Liver (tissue), 9 donors: Measurements from ENCODE around the gene NUDT9. TPM values are rescaled to one million over a fixed set of nuclear protein-coding genes. Genes with fewer than 3 reads are reported as not detected.

Experiments used
- DNase-seq: peaks from one replicate; pipeline ENCODE4 v3.0.0-alpha.2; 2017; ENCODE audit warnings: low spot score
- H3K27ac ChIP-seq, 2 donors: one replicate each; pipeline ENCODE4 v1.7.0; 2013; ENCODE audit warnings: inconsistent platforms in 2 of 2, low read length in 2 of 2, control low read depth in 1 of 2, low read depth in 1 of 2, mild to moderate bottlenecking in 1 of 2
- H3K27me3 ChIP-seq, 4 donors: one replicate each; pipeline versions ENCODE4 v1.6.1 to v1.7.0; 2013; ENCODE audit warnings: low read length in 3 of 4, inconsistent platforms in 1 of 4, mild to moderate bottlenecking in 1 of 4, moderate library complexity in 1 of 4; ENCODE audit not compliant: control insufficient read depth in 4 of 4, insufficient read depth in 4 of 4
- H3K36me3 ChIP-seq, 4 donors: one replicate each; pipeline versions ENCODE4 v1.6.1 to v1.7.0; 2013; ENCODE audit warnings: low read length in 3 of 4, mild to moderate bottlenecking in 3 of 4, low read depth in 1 of 4, moderate library complexity in 1 of 4; ENCODE audit not compliant: control insufficient read depth in 4 of 4, insufficient read depth in 3 of 4
- H3K4me1 ChIP-seq, 4 donors: one replicate each; pipeline versions ENCODE4 v1.6.1 to v1.7.0; 2013; ENCODE audit warnings: low read length in 3 of 4, mild to moderate bottlenecking in 3 of 4, moderate library complexity in 1 of 4; ENCODE audit not compliant: control insufficient read depth in 4 of 4, insufficient read depth in 4 of 4
- H3K4me3 ChIP-seq, 3 donors: one replicate each; pipeline versions ENCODE4 v1.6.1 to v1.7.0; 2013; ENCODE audit warnings: low read length in 3 of 3, control low read depth in 1 of 3, low read depth in 1 of 3, mild to moderate bottlenecking in 1 of 3
- H3K9ac ChIP-seq, 2 donors: one replicate each; pipeline ENCODE4 v1.7.0; 2013; ENCODE audit warnings: low read length in 2 of 2, mild to moderate bottlenecking in 2 of 2, moderate library complexity in 2 of 2, control low read depth in 1 of 2, low read depth in 1 of 2
- H3K9me3 ChIP-seq, 4 donors: one replicate each; pipeline versions ENCODE4 v1.6.1 to v1.7.0; 2013; ENCODE audit warnings: low read length in 3 of 4; ENCODE audit not compliant: control insufficient read depth in 4 of 4
- ATF3 ChIP-seq: IDR thresholded peaks from 2 replicates; pipeline ENCODE4 v1.6.1; 2016; ENCODE audit warnings: antibody characterized with exemption
- CTCF ChIP-seq: fragments of 150-350 bp; IDR thresholded peaks from 2 replicates; pipeline ENCODE4 v1.5.1; 2017; ENCODE audit warnings: improper control_type of control experiment, low read depth, low read length; ENCODE audit not compliant: missing input control
- EGR1 ChIP-seq, 2 donors: IDR thresholded peaks; 2 replicates each; pipeline ENCODE4 v1.6.1; 2016 to 2018; ENCODE audit warnings: antibody characterized with exemption in 2 of 2, low read depth in 2 of 2
- FOXA1 ChIP-seq: IDR thresholded peaks from 2 replicates; pipeline ENCODE4 v1.6.1; 2016; ENCODE audit warnings: antibody characterized with exemption
- FOXA2 ChIP-seq: IDR thresholded peaks from 2 replicates; pipeline ENCODE4 v1.6.1; 2016; ENCODE audit warnings: antibody characterized with exemption
- GABPA ChIP-seq, 2 donors: IDR thresholded peaks in 1 of 2; conservative IDR thresholded peaks in 1 of 2; 2 replicates each; pipeline ENCODE4 v1.6.1; 2016; ENCODE audit warnings: antibody characterized with exemption in 2 of 2, mild to moderate bottlenecking in 1 of 2, moderate library complexity in 1 of 2
- HNF4A ChIP-seq, 2 donors: conservative IDR thresholded peaks; 2 replicates each; pipeline ENCODE4 v1.6.1; 2016; ENCODE audit warnings: antibody characterized with exemption in 2 of 2, mild to moderate bottlenecking in 2 of 2
- HNF4G ChIP-seq: IDR thresholded peaks from 2 replicates; pipeline ENCODE4 v1.6.1; 2016; ENCODE audit warnings: antibody characterized with exemption
- JUND ChIP-seq, 2 donors: IDR thresholded peaks; 2 replicates each; pipeline ENCODE4 v1.6.1; 2016; ENCODE audit warnings: antibody characterized with exemption in 2 of 2
- NR2F2 ChIP-seq: IDR thresholded peaks from 2 replicates; pipeline ENCODE4 v1.6.1; 2016; ENCODE audit warnings: antibody characterized with exemption
- RAD21 ChIP-seq, 2 donors: IDR thresholded peaks; 2 replicates each; pipeline ENCODE4 v1.6.1; 2016; ENCODE audit warnings: antibody characterized with exemption in 2 of 2, mild to moderate bottlenecking in 2 of 2
- REST ChIP-seq: IDR thresholded peaks from 2 replicates; pipeline ENCODE4 v1.6.1; 2016; ENCODE audit warnings: antibody characterized with exemption, mild to moderate bottlenecking
- RXRA ChIP-seq, 2 donors: IDR thresholded peaks; 2 replicates each; pipeline ENCODE4 v1.6.1; 2017 to 2018; ENCODE audit warnings: antibody characterized with exemption in 2 of 2, mild to moderate bottlenecking in 1 of 2
- SP1 ChIP-seq: IDR thresholded peaks from 2 replicates; pipeline ENCODE4 v1.6.1; 2018; ENCODE audit warnings: antibody characterized with exemption, mild to moderate bottlenecking
- TAF1 ChIP-seq: conservative IDR thresholded peaks from 2 replicates; pipeline ENCODE4 v1.6.1; 2016; ENCODE audit warnings: antibody characterized with exemption, mild to moderate bottlenecking
- YY1 ChIP-seq: IDR thresholded peaks from 2 replicates; pipeline ENCODE4 v1.6.1; 2016; ENCODE audit warnings: antibody characterized with exemption, mild to moderate bottlenecking
- WGBS: extraction: QIAGEN DNeasy Blood & Tissue Kit; methylation state at CpG from one replicate; pipeline ENCODE4 v1.1.7; 2013; 5-methylcytosine and 5-hydroxymethylcytosine counted together
- polyA plus RNA-seq, 2 donors: library from polyadenylated mRNA; stranded (reverse) in 1 of 2; unstranded in 1 of 2; fragments of 200-250 nt in 1 of 2; fragments of >200 nt in 1 of 2; fragmentation: Nextera tagmentation in 1 of 2; extraction: Ambion mirVana in 1 of 2; gene quantifications; one replicate each; pipeline versions ENCODE4 v1.2.1 to v1.2.3, GENCODE V29; 2013 to 2015
- total RNA-seq, 2 donors: library from RNA; depleted of rRNA; stranded (reverse); fragments of >200 nt; gene quantifications; one replicate each; pipeline ENCODE4 v1.2.3, GENCODE V29; 2014
- TF ChIP-seq, protein P1 (sequence below): IDR thresholded peaks from 2 replicates; pipeline ENCODE4 v1.6.1; 2016; ENCODE audit warnings: antibody characterized with exemption
- donor health status: healthy.
- donor health status: healthy.
- donor health status: healthy.
- donor health status: healthy.
- donor health status: healthy.

NUDT9 gene
- total and polyA plus RNA-seq, 4 donors = 9.2 to 37.3 (median 26.9) TPM

DNA sequence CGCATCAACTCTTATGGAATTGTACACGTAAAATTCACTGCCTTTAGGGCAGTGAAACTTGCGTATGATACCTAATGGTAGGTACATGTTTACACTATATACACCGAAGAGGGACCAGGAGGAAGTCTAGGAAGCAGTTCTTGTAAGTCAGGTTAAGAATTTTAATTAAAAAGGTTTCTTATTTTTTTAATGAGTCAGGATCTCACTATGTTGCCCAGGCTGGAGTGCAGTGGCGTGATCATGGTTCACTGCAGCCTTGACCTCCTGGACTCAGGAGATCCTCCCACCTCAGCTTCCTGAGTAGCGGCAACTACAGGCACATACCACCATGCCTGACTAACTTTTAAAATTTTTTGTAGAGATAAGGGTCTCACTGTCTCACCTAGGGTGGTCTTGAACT, 6.6 kb downstream of the NUDT9 start:
- no peak overlapping the region for H3K27ac ChIP-seq
- H3K4me3 ChIP-seq = no peak overlapping the region
- H3K4me1 ChIP-seq = peaks cover 0 to 22% (median 7%) of the 10 kb centered on the region in 4 donors
- TF ChIP-seq ATF3 = no peak
- TF ChIP-seq TAF1 = no peak
- TF ChIP-seq EGR1 (IDR thresholded peaks at IDR 0.05; ENCODE audit: low read depth in 2 of 2) = no peak
- TF ChIP-seq HNF4G = no peak
- no peak for TF ChIP-seq REST
- no peaks in the 10 kb centered on the region for H3K36me3 ChIP-seq
- 93% methylated on average over 6 of the region's 6 CpGs for WGBS
- no peaks in the 10 kb centered on the region for H3K9me3 ChIP-seq
- DNase-seq = no peak
- H3K27me3 ChIP-seq = no peaks in the 10 kb centered on the region
- H3K9ac ChIP-seq = no peak overlapping the region

DNA sequence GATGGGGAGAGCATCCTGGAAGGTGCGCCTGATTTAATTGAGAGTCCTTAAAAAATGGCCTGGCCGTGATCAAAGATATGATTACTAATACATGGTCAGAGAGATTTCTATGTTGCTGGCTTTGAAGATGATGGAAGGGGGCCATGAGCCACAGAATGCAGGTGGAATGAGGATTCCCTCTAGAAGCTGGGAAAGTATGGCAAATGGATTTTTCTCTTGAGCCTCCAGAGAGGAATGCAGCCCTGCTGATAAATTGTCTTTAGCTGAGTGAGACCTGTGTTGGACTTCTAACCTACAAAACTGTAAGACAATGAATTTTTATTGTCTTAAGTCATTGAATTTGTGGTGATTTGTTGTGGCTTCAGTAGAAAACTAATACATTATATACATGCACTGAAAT, 7.7 kb downstream of the NUDT9 start:
- WGBS = 95% methylated on average over 2 of the region's 2 CpGs
- Histone ChIP-seq H3K27me3 (no peaks in the 10 kb centered on the region), H3K9me3 (no peaks in the 10 kb centered on the region), H3K9ac (no peak overlapping the region), H3K4me3 (no peak overlapping the region), H3K36me3 (no peaks in the 10 kb centered on the region), H3K27ac (no peak overlapping the region), H3K4me1 (peaks cover 0 to 19% (median 4%) of the 10 kb centered on the region in 4 donors)
- no peak for DNase-seq
- no peak for TF ChIP-seq FOXA2
- TF ChIP-seq, protein P1, sequence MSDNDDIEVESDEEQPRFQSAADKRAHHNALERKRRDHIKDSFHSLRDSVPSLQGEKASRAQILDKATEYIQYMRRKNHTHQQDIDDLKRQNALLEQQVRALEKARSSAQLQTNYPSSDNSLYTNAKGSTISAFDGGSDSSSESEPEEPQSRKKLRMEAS = no peak

- 87% methylated on average over 2 of the region's 2 CpGs for WGBS
- Histone ChIP-seq H3K4me3 (no peak overlapping the region), H3K9ac (no peak overlapping the region), H3K36me3 (peaks cover 2 to 6% (median 4%) of the 10 kb centered on the region in 4 donors), H3K9me3 (no peaks in the 10 kb centered on the region), H3K27me3 (no peaks in the 10 kb centered on the region), H3K4me1 (peaks cover 0 to 13% (median 2%) of the 10 kb centered on the region in 4 donors), H3K27ac (no peak overlapping the region)
- no peak for DNase-seq
- TF ChIP-seq HNF4A (conservative IDR thresholded peaks at IDR 0.05) (no peak), RAD21 (IDR thresholded peaks at IDR 0.05) (no peak), RXRA (IDR thresholded peaks at IDR 0.05) (no peak), FOXA2 (no peak), REST (no peak), CTCF (no peak), YY1 (no peak), JUND (IDR thresholded peaks at IDR 0.05) (no peak), TAF1 (no peak), NR2F2 (no peak), ATF3 (no peak), FOXA1 (no peak), GABPA (IDR thresholded peaks at IDR 0.05 in 1 of 2, conservative IDR thresholded peaks at IDR 0.05 in 1 of 2) (no peak), HNF4G (no peak), EGR1 (IDR thresholded peaks at IDR 0.05; ENCODE audit: low read depth in 2 of 2) (no peak), SP1 (no peak)
- TF ChIP-seq, protein P1 = no peak
These were observed 11.0 kb downstream of the NUDT9 start for GRCh38 chr4:87433342-87433741.
